HCT116 (cell line): ENCODE measurements around the gene ACOXL. TPM values are rescaled to one million over a fixed set of nuclear protein-coding genes. Genes with fewer than 3 reads are reported as not detected.

Experiments used
- ATAC-seq: fragments of 200-7000 bp; cut with Tn5 transposase; 2 replicates; pipeline ENCODE4 v1.9.1; 2020; ENCODE audit warnings: mild to moderate bottlenecking, moderate library complexity
- BruUV-seq: library from RNA; stranded (reverse); fragments of 400-500 nt; replicated peaks from 2 replicates; lab custom pipeline; 2021; lab: Mats Ljungman, UMichigan
- CTCF ChIA-PET: fragments of 300-600 bp; sonication (Branson Sonifier 250); formaldehyde crosslinking; loops from one replicate; lab custom pipeline; 2021; ENCODE audit warnings: antibody characterized with exemption; lab: Charles Lee
- POLR2A ChIA-PET: fragments of 300-600, 350-600 bp; sonication (Branson Sonifier 250); formaldehyde crosslinking; loops from one replicate; lab custom pipeline; 2021; ENCODE audit warnings: antibody characterized with exemption; lab: Charles Lee
- RAD21 ChIA-PET, 2 experiments: fragments of 300-600 bp; sonication (Branson Sonifier 250); formaldehyde crosslinking; loops; one replicate each; lab custom pipeline; 2023; ENCODE audit warnings: low total read pairs in 2 of 2; ENCODE audit not compliant: uncharacterized antibody in 2 of 2, unreplicated experiment in 2 of 2, low non-redundant PET in 1 of 2; lab: Charles Lee
- DNase-seq: peaks from one replicate; pipeline ENCODE4 v3.0.0-alpha.2; 2010; ENCODE audit warnings: low read depth, low spot score
- H2AFZ ChIP-seq: fragments of 200-600 bp; shearing (Covaris generic), sonication (generic); 2 replicates; pipeline ENCODE4 v1.6.1; 2017; ENCODE audit warnings: low read depth, mixed run types, mixed read lengths, antibody characterized with exemption, low read length; ENCODE audit not compliant: poor library complexity, severe bottlenecking
- H3K27ac ChIP-seq: 2 replicates; pipeline ENCODE4 v1.5.1; 2012; ENCODE audit warnings: low read depth, low read length
- H3K27me3 ChIP-seq: fragments of 200-600 bp; sonication (generic); 2 replicates; pipeline ENCODE4 v1.6.1; 2016; ENCODE audit warnings: mixed run types, low read length, mixed read lengths; ENCODE audit not compliant: insufficient read depth
- H3K36me3 ChIP-seq, 2 experiments: fragments of 200-500 bp in 1 of 2; fragments of 200-600 bp in 1 of 2; sonication (Bioruptor generic) in 1 of 2; sonication (generic) in 1 of 2; 2 replicates each; pipeline versions ENCODE4 v1.5.1 to v1.6.1; 2014 to 2016; ENCODE audit warnings: low read length in 2 of 2, inconsistent platforms in 1 of 2, mixed read lengths in 1 of 2, mixed run types in 1 of 2; ENCODE audit not compliant: insufficient read depth in 2 of 2, control insufficient read depth in 1 of 2
- H3K4me1 ChIP-seq, 2 experiments: fragments of 200-600 bp in 1 of 2; sonication (generic) in 1 of 2; 2 replicates each; pipeline versions ENCODE4 v1.5.1 to v1.6.1; 2012 to 2017; ENCODE audit warnings: low read length in 2 of 2, inconsistent platforms in 1 of 2, mild to moderate bottlenecking in 1 of 2, mixed read lengths in 1 of 2, mixed run types in 1 of 2, moderate library complexity in 1 of 2; ENCODE audit not compliant: insufficient read depth in 2 of 2, control insufficient read depth in 1 of 2
- H3K4me2 ChIP-seq: fragments of 200-600 bp; sonication (generic); 2 replicates; pipeline ENCODE4 v1.6.1; 2017; ENCODE audit warnings: mixed run types, low read length, mixed read lengths
- H3K4me3 ChIP-seq, 2 experiments: fragments of 200-600 bp in 1 of 2; sonication (generic) in 1 of 2; replicated peaks in 1 of 2; 2 replicates each; pipeline ENCODE4 v1.5.1; 2011 to 2016; ENCODE audit warnings: low read length in 2 of 2, control low read depth in 1 of 2, low read depth in 1 of 2, mild to moderate bottlenecking in 1 of 2, mixed read lengths in 1 of 2, mixed run types in 1 of 2
- H3K79me2 ChIP-seq: fragments of 200-600 bp; sonication (generic); 2 replicates; pipeline ENCODE4 v1.6.1; 2017; ENCODE audit warnings: mild to moderate bottlenecking, mixed run types, low read length, moderate library complexity, mixed read lengths; ENCODE audit not compliant: insufficient read depth
- H3K9ac ChIP-seq: fragments of 200-600 bp; sonication (generic); 2 replicates; pipeline ENCODE4 v1.6.1; 2016; ENCODE audit warnings: low read length, mixed read lengths
- H3K9me2 ChIP-seq: fragments of 200-600 bp; sonication (generic), shearing (Covaris generic); 2 replicates; pipeline ENCODE4 v1.6.1; 2017; ENCODE audit warnings: mixed run types, mild to moderate bottlenecking, moderate library complexity; ENCODE audit not compliant: insufficient read depth
- H3K9me3 ChIP-seq, 2 experiments: fragments of 200-500 bp in 1 of 2; fragments of 200-600 bp in 1 of 2; sonication (Bioruptor generic) in 1 of 2; sonication (generic) in 1 of 2; 2 replicates each; pipeline ENCODE4 v1.6.1; 2014 to 2017; ENCODE audit warnings: low read length in 2 of 2, mixed read lengths in 2 of 2, inconsistent platforms in 1 of 2, low read depth in 1 of 2, mild to moderate bottlenecking in 1 of 2, mixed run types in 1 of 2, moderate library complexity in 1 of 2; ENCODE audit not compliant: control insufficient read depth in 1 of 2, insufficient read depth in 1 of 2
- H4K20me1 ChIP-seq: fragments of 200-600 bp; sonication (generic), shearing (Covaris generic); 2 replicates; pipeline ENCODE4 v1.6.1; 2017; ENCODE audit warnings: mixed run types, mild to moderate bottlenecking, moderate library complexity; ENCODE audit not compliant: insufficient read depth
- ELF1 ChIP-seq: IDR thresholded peaks from 2 replicates; pipeline ENCODE4 v1.6.1; 2012; ENCODE audit warnings: low read depth, borderline replicate concordance
- EZH2 ChIP-seq: fragments of 200-600 bp; sonication (generic); IDR thresholded peaks from 2 replicates; pipeline ENCODE4 v1.6.1; 2017; ENCODE audit warnings: antibody characterized with exemption, mixed run types
- FOSL1 ChIP-seq: IDR thresholded peaks from 2 replicates; pipeline ENCODE4 v1.6.1; 2012; ENCODE audit warnings: low read depth
- RAD21 ChIP-seq: IDR thresholded peaks from 2 replicates; pipeline ENCODE4 v1.6.1; 2012; ENCODE audit warnings: low read depth, mild to moderate bottlenecking
- REST ChIP-seq: IDR thresholded peaks from 2 replicates; pipeline ENCODE4 v1.6.1; 2012; ENCODE audit warnings: low read depth
- SP1 ChIP-seq: IDR thresholded peaks from 2 replicates; pipeline ENCODE4 v1.6.1; 2012; ENCODE audit warnings: low read depth
- ZFX ChIP-seq: fragments of 450-650 bp; IDR thresholded peaks from 2 replicates; pipeline ENCODE4 v1.6.1; 2017
- ZNF274 ChIP-seq: fragments of 200-500 bp; sonication (Bioruptor generic); IDR thresholded peaks from 2 replicates; pipeline ENCODE4 v1.6.1; 2014; ENCODE audit warnings: mild to moderate bottlenecking, low read depth, low read length, inconsistent platforms
- intact Hi-C: fragments of 100-400 bp; cut with micrococcal nuclease; formaldehyde crosslinking; loops from 2 replicates; pipeline ENCODE4 v1.10.0; 2022
- total RNA-seq: library from RNA; stranded (reverse); gene quantifications from one replicate; pipeline ENCODE4 v1.2.1, GENCODE V29; 2021; ENCODE audit not compliant: unreplicated experiment
- TF ChIP-seq, protein P1 (sequence below): IDR thresholded peaks from 2 replicates; pipeline ENCODE4 v1.6.1; 2012

Gene ACOXL
- total RNA-seq, 1 experiment from 2014 or later = 5.5 TPM

DNA sequence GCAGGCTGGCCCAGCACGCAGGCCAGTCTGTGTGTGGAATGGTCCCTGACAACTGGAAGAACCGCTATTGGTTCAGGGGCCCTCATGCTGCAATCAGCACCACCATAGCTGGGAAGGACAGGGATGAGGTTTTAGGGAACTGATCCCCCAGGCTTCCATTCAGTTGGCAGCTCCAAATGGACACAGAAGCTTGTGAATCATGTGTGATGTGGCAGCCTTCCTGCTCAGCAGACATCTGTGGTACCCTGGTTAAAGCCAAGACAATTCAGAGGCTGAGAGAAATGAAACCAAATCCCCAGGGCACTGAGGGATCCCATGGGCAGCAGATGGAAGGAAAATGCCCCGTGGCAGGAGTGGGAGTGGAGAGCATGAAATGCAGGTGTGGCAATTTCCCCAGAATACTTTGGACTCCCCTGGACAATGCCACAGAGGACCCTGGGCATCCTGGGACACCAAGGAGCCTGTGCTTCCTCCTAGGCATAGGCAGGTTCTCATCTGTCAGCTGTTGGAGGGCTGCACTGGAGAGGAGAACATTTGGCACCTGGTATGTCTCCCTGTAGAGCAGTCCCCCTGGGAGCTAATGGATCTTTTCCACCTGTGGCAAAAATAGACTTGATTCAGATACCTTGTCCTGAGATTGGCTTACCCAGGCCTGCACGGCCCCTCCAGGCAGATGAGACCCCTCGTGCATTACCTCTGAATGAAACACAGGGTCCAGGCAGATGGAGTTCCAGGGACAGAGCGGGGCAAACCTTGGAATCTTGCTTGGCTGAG is 226.2 kb downstream of the ACOXL start:
- ChIA-PET RAD21 (no interaction called here), POLR2A (no interaction called here)
- BruUV-seq = no TSS peak
- Histone ChIP-seq H3K27ac (no peak overlapping the region), H3K27me3 (no peaks in the 10 kb centered on the region), H4K20me1 (no peaks in the 10 kb centered on the region), H3K4me1 (no peaks in the 10 kb centered on the region), H3K9me2 (no peaks in the 10 kb centered on the region), H3K9ac (no peak overlapping the region), H3K4me2 (no peak overlapping the region), H3K36me3 (no peaks in the 10 kb centered on the region)
- no peak for DNase-seq
- no peak for ATAC-seq
- TF ChIP-seq EZH2 (no peak), FOSL1 (no peak)
- TF ChIP-seq, all 23 proteins: peak for 0
- intact Hi-C loops = no loop called here
- CTCF ChIA-PET = no interaction called here
- Histone ChIP-seq H3K9me3 (no peaks in the 10 kb centered on the region), H2AFZ (no peak overlapping the region), H3K79me2 (no peaks in the 10 kb centered on the region), H3K4me3 (no peak overlapping the region)

- RAD21 ChIA-PET = no interaction called here
- Histone ChIP-seq H2AFZ (no peak overlapping the region), H3K4me2 (no peak overlapping the region), H3K9me3 (no peaks in the 10 kb centered on the region), H3K27ac (no peak overlapping the region), H3K4me1 (no peaks in the 10 kb centered on the region), H3K36me3 (no peaks in the 10 kb centered on the region), H4K20me1 (no peaks in the 10 kb centered on the region), H3K27me3 (no peaks in the 10 kb centered on the region), H3K9ac (no peak overlapping the region), H3K4me3 (no peak overlapping the region), H3K9me2 (no peaks in the 10 kb centered on the region), H3K79me2 (no peaks in the 10 kb centered on the region)
- CTCF ChIA-PET = no interaction called here
- no TSS peak for BruUV-seq
- intact Hi-C loops = no loop called here
- TF ChIP-seq ZNF274 (no peak), ZFX (no peak), FOSL1 (no peak), RAD21 (no peak), ELF1 (no peak), EZH2 (no peak), REST (no peak), SP1 (no peak)
- TF ChIP-seq, protein P1, sequence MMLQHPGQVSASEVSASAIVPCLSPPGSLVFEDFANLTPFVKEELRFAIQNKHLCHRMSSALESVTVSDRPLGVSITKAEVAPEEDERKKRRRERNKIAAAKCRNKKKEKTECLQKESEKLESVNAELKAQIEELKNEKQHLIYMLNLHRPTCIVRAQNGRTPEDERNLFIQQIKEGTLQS = no peak
- DNase-seq = no peak
- ATAC-seq = no peak
- POLR2A ChIA-PET = no interaction called here
These were observed 226.8 kb downstream of the ACOXL start for GRCh38 chr2:110959198-110959597.
